ENCODE measurements around the gene PSORS1C1. TPM values are rescaled to one million over a fixed set of nuclear protein-coding genes. Genes with fewer than 3 reads are reported as not detected.

PSORS1C1 gene, protein sequence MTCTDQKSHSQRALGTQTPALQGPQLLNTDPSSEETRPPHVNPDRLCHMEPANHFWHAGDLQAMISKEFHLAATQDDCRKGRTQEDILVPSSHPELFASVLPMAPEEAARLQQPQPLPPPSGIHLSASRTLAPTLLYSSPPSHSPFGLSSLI
- polyA plus RNA-seq (2012; rRNA removed), result 3.0 and 3.1 TPM in 2 replicates
- 0.94 and 2.8 TPM in 2 replicates for polyA plus RNA-seq (2012; cell fraction: cytosol; rRNA removed)
- 10.7 and 14.9 TPM in 2 replicates for polyA plus RNA-seq (2012; cell fraction: nucleus; rRNA removed)

DNA sequence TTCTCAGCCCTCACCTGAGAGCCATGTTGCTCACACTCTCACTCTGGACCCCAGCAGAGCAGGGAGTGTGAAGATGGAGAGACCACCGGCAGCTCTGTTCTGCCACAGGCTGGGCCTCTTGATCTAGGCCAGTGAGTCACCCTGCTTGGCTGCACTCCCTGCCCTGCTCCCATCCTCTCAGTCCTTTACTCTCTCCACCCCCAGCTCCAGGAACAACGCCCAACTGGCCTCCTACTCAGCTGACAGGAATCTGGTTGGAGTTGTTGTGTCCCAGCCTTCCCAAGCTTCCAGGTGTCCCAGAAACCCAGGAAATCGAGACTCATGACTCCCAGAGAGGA, at the start of gene PSORS1C1:
Gene PSORS1C1 (plus strand): TSS at position 260 of the 338 bp plus-strand sequence. CDS start 14,833 bp downstream, outside the sequence.
- H3K9me2 ChIP-seq, result no peaks in the 10 kb centered on the region
- H3K9me3 ChIP-seq, result no peaks in the 10 kb centered on the region
- H3K79me2 ChIP-seq (ENCODE audit: insufficient read depth), result peaks cover 30% of the 10 kb centered on the region
- POLR2A ChIA-PET, result no interaction called here
- H3K4me1 ChIP-seq (ENCODE audit: control insufficient read depth in 1 of 2, insufficient read depth in 2 of 2, low read depth in 1 of 2, low read length in 1 of 2), result peaks cover 2 to 12% of the 10 kb centered on the region in 2 experiments; a peak in 3 of 4 replicates
- CTCF ChIA-PET, result interaction anchor here (1.7 to 4.8 kb wide), 2 partner anchors 12 to 13 kb away, joined by 4 to 20 read pairs; no protein-coding TSS in a partner anchor
- H2AFZ ChIP-seq (ENCODE audit: low read depth), result peak within 1 kb of the TSS; percentile 58
- H3K27ac ChIP-seq (ENCODE audit: low read depth in 2 of 2, low read length in 1 of 2), result peak within 1 kb of the TSS; percentile 67 to 86
- DNase-seq, result no peak
- H3K36me3 ChIP-seq (replicated peaks in 1 of 2; ENCODE audit: control insufficient read depth in 1 of 2, insufficient read depth in 2 of 2, low read length in 1 of 2), result no peaks in the 10 kb centered on the region
- peak within 1 kb of the TSS; percentile 37 to 56; a peak in 3 of 4 replicates for H3K4me3 ChIP-seq (ENCODE audit: low read depth in 2 of 2, low read length in 1 of 2)
- H4K20me1 ChIP-seq (ENCODE audit: insufficient read depth), result no peaks in the 10 kb centered on the region
- H3K4me2 ChIP-seq, result peak within 1 kb of the TSS; percentile 85
- H3K27me3 ChIP-seq (ENCODE audit: insufficient read depth), result no peaks in the 10 kb centered on the region; the same call in 1 of the 2 replicates
- H3K9ac ChIP-seq, result peak within 1 kb of the TSS; percentile 69
- WGBS (ENCODE audit: low lambda C conversion rate), result 3% methylated on average over 3 of the region's 3 CpGs
- peaks cover 5% of the 10 kb centered on the region for H3F3A ChIP-seq (replicated peaks; ENCODE audit: insufficient read depth)
- TF ChIP-seq FOXJ3 (CRISPR knock-in tag; IDR thresholded peaks at IDR 0.05) (no peak), EP300 (IDR thresholded peaks at IDR 0.05; ENCODE audit: borderline replicate concordance in 1 of 2, low read depth in 1 of 2, low read length in 1 of 2) (peak in 1 of 2 experiments; percentile 60; a peak in 1 of 4 replicates), NFIC (IDR thresholded peaks at IDR 0.05; ENCODE audit: borderline replicate concordance) (peak; percentile 87), RAD21 (IDR thresholded peaks at IDR 0.05; ENCODE audit: low read length) (no peak), TEAD4 (IDR thresholded peaks at IDR 0.05; ENCODE audit: borderline replicate concordance, insufficient read depth) (0 out of 2 replicates have a peak, but pooled peaks have one; percentile 73), POLR2AphosphoS5 (IDR thresholded peaks at IDR 0.05; ENCODE audit: low read depth, low read length) (peak; percentile 76), JUND (IDR thresholded peaks at IDR 0.05) (peak; percentile 89), GATA2 (CRISPR knock-in tag; IDR thresholded peaks at IDR 0.05) (no peak), FOSL2 (IDR thresholded peaks at IDR 0.05; ENCODE audit: borderline replicate concordance, low read depth) (peak; percentile 93; the same call in 1 of the 2 replicates), RCOR1 (IDR thresholded peaks at IDR 0.05; ENCODE audit: low read length) (no peak), MAX (IDR thresholded peaks at IDR 0.05; ENCODE audit: low read depth) (peak; percentile 53; the same call in 1 of the 2 replicates), REST (IDR thresholded peaks at IDR 0.05; ENCODE audit: low read depth, low read length) (0 out of 2 replicates have a peak, but pooled peaks have one; percentile 22), CHD2 (IDR thresholded peaks at IDR 0.05; ENCODE audit: low read length, partially characterized antibody) (no peak), SIN3A (IDR thresholded peaks at IDR 0.05; ENCODE audit: borderline replicate concordance, low read depth, low read length) (peak; percentile 85; the same call in 1 of the 2 replicates), CTCF (IDR thresholded peaks at IDR 0.05) (no peak), RXRA (IDR thresholded peaks at IDR 0.05; ENCODE audit: borderline replicate concordance, low read depth) (no peak; the same call in 1 of the 2 replicates), YY1 (IDR thresholded peaks at IDR 0.05; ENCODE audit: low read depth) (0 out of 2 replicates have a peak, but pooled peaks have one; percentile 16), MXI1 (IDR thresholded peaks at IDR 0.05; ENCODE audit: low read depth, low read length) (no peak), RFX5 (IDR thresholded peaks at IDR 0.05; ENCODE audit: low read length) (no peak), ZBTB33 (IDR thresholded peaks at IDR 0.05; ENCODE audit: borderline replicate concordance, low read depth) (no peak), TAF1 (IDR thresholded peaks at IDR 0.05; ENCODE audit: borderline replicate concordance, low read depth, low read length) (0 out of 2 replicates have a peak, but pooled peaks have one; percentile 26)
- TF ChIP-seq, protein P1, sequence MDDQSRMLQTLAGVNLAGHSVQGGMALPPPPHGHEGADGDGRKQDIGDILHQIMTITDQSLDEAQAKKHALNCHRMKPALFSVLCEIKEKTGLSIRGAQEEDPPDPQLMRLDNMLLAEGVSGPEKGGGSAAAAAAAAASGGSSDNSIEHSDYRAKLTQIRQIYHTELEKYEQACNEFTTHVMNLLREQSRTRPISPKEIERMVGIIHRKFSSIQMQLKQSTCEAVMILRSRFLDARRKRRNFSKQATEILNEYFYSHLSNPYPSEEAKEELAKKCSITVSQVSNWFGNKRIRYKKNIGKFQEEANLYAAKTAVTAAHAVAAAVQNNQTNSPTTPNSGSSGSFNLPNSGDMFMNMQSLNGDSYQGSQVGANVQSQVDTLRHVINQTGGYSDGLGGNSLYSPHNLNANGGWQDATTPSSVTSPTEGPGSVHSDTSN (IDR thresholded peaks at IDR 0.05), result peak; percentile 55; the same call in 1 of the 2 replicates
- TF ChIP-seq, protein P2, sequence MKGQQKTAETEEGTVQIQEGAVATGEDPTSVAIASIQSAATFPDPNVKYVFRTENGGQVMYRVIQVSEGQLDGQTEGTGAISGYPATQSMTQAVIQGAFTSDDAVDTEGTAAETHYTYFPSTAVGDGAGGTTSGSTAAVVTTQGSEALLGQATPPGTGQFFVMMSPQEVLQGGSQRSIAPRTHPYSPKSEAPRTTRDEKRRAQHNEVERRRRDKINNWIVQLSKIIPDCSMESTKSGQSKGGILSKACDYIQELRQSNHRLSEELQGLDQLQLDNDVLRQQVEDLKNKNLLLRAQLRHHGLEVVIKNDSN (IDR thresholded peaks at IDR 0.05; ENCODE audit: borderline replicate concordance, low read depth), result no peak
